Esophagus squamous epithelium (tissue), 4 donors: ENCODE data around the gene ZNF488.

Experiments used
- CTCF ChIP-seq, 6 experiments: fragments of 450-650 bp in 4 of 6; fragments of 200-600 bp in 2 of 6; sonication (generic) in 2 of 6; IDR thresholded peaks; one replicate each; pipeline ENCODE4 v1.5.1; 2016 to 2019; ENCODE audit warnings: antibody characterized with exemption in 6 of 6, mild to moderate bottlenecking in 4 of 6, moderate library complexity in 4 of 6
- POLR2A ChIP-seq, 4 donors: fragments of 450-650 bp; IDR thresholded peaks; one replicate each; pipeline ENCODE4 v1.6.1; 2017; ENCODE audit warnings: antibody characterized with exemption in 4 of 4, mild to moderate bottlenecking in 4 of 4, moderate library complexity in 3 of 4

GRCh38 chr10:47368431-47369180 lies 15.5 kb downstream of the ZNF488 start:
- TF ChIP-seq POLR2A (IDR thresholded peaks at IDR 0.05) (no peak), CTCF (IDR thresholded peaks at IDR 0.05) (no peak)
